Gastrocnemius medialis (tissue), 4 donors: Measurements from ENCODE around the gene PBOV1.

ENCODE experiments used
- CTCF ChIP-seq, 5 experiments: fragments of 450-650 bp in 3 of 5; fragments of 200-600 bp in 2 of 5; sonication (generic) in 2 of 5; IDR thresholded peaks in 4 of 5; conservative IDR thresholded peaks in 1 of 5; 1 replicate in 4 of 5; 2 replicates in 1 of 5; pipeline ENCODE4 v1.5.1; 2016 to 2019; ENCODE audit warnings: antibody characterized with exemption in 5 of 5, mild to moderate bottlenecking in 3 of 5, moderate library complexity in 3 of 5
- POLR2A ChIP-seq, 2 donors: fragments of 450-650 bp; IDR thresholded peaks; one replicate each; pipeline ENCODE4 v1.6.1; 2017; ENCODE audit warnings: antibody characterized with exemption in 2 of 2, mild to moderate bottlenecking in 2 of 2, moderate library complexity in 2 of 2

DNA sequence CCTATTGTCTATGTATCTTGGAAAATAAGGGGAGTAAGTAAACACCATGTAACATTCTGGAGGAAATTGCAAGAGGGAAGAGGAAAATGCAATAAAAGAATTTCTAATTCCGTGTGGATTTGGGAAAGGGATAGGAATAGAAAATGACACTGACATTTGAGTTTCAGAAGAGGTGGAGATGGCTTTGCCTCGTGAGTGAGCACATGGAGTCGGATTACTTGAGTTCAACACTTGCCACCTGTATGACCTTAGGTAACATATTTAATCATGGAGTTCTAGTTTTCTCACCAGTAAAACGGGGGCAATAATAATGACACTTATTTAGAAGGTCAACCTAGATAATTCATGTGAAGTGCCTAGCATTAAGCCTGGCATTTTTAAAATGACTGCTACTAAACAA is 10.8 kb upstream of the PBOV1 start:
- TF ChIP-seq CTCF (IDR thresholded peaks at IDR 0.05 in 4 of 5, conservative IDR thresholded peaks at IDR 0.05 in 1 of 5) (no peak), POLR2A (IDR thresholded peaks at IDR 0.05) (no peak)
